ENCODE results near the gene OR8H1.

GRCh38 chr11:56314844-56315243 is 22.8 kb upstream of the OR8H1 start, which contains the start of gene OR8K3:
- TF ChIP-seq CTCF (IDR thresholded peaks at IDR 0.05; ENCODE audit: low read length) (no peak), EZH2 (IDR thresholded peaks at IDR 0.05; ENCODE audit: borderline replicate concordance, low read length) (no peak)

Measured in OCI-LY1 (cell line).